Large intestine (tissue), 3 donors: Measurements from ENCODE around the gene BBS2. TPM values are rescaled to one million over a fixed set of nuclear protein-coding genes. Genes with fewer than 3 reads are reported as not detected.

Source experiments
- DNase-seq, 2 donors: peaks; one replicate each; pipeline versions ENCODE4 v3.0.0 to v3.0.0-alpha.2; 2013
- H3K27ac ChIP-seq: one replicate; pipeline ENCODE4 v1.5.1; 2013; ENCODE audit warnings: low read length
- H3K27me3 ChIP-seq: 2 replicates; pipeline ENCODE4 v1.6.1; 2013; ENCODE audit warnings: low read length; ENCODE audit not compliant: control insufficient read depth, insufficient read depth
- H3K36me3 ChIP-seq: 2 replicates; pipeline ENCODE4 v1.6.1; 2013; ENCODE audit warnings: low read length; ENCODE audit not compliant: control insufficient read depth, insufficient read depth
- H3K4me1 ChIP-seq: one replicate; pipeline ENCODE4 v1.6.1; 2013; ENCODE audit warnings: low read length; ENCODE audit not compliant: control insufficient read depth, insufficient read depth
- H3K4me3 ChIP-seq: one replicate; pipeline ENCODE4 v1.5.1; 2013; ENCODE audit warnings: low read length
- H3K9me3 ChIP-seq: one replicate; pipeline ENCODE4 v1.6.1; 2013; ENCODE audit warnings: mild to moderate bottlenecking, low read depth, low read length, moderate library complexity; ENCODE audit not compliant: control insufficient read depth
- polyA plus RNA-seq: library from polyadenylated mRNA; unstranded; fragments of 120-200 nt; gene quantifications from one replicate; pipeline ENCODE4 v1.2.1, GENCODE V29; 2013

Gene BBS2
- polyA plus RNA-seq, 1 donor = 31.2 TPM

- H3K9me3 ChIP-seq = no peaks in the 10 kb centered on the region
- H3K27me3 ChIP-seq = no peaks in the 10 kb centered on the region
- peaks cover 46% of the 10 kb centered on the region for H3K36me3 ChIP-seq
- H3K27ac ChIP-seq = no peak overlapping the region
- no peak for DNase-seq
- H3K4me1 ChIP-seq = no peaks in the 10 kb centered on the region
- no peak overlapping the region for H3K4me3 ChIP-seq
Measured at GRCh38 chr16:56436258-56436657, 83.6 kb downstream of the BBS2 start.

Other genes starting within 250 kb of the BBS2 start
- 85.9 TPM for gene AMFR, start 94.5 kb downstream of the BBS2 start, polyA plus RNA-seq
- 112 TPM for gene NUDT21, start 68.7 kb downstream of the BBS2 start, polyA plus RNA-seq
- 37.6 TPM for gene OGFOD1, start 68.5 kb downstream of the BBS2 start, polyA plus RNA-seq
- not detected for gene MT4, start 45.0 kb upstream of the BBS2 start, polyA plus RNA-seq
- 0.97 TPM for gene MT3, start 69.5 kb upstream of the BBS2 start, polyA plus RNA-seq
- gene MT2A, start 88.6 kb upstream of the BBS2 start, polyA plus RNA-seq = 115 TPM
- 96.6 TPM for gene MT1E, start 105.8 kb upstream of the BBS2 start, polyA plus RNA-seq
- gene MT1M, start 112.6 kb upstream of the BBS2 start, polyA plus RNA-seq = 2.5 TPM
- gene MT1A, start 118.6 kb upstream of the BBS2 start, polyA plus RNA-seq = 0.31 TPM
- not detected for gene MT1B, start 131.9 kb upstream of the BBS2 start, polyA plus RNA-seq
- 77.0 TPM for gene MT1F, start 137.9 kb upstream of the BBS2 start, polyA plus RNA-seq
- gene MT1G, start 148.0 kb upstream of the BBS2 start, polyA plus RNA-seq = 919 TPM
- gene MT1H, start 149.8 kb upstream of the BBS2 start, polyA plus RNA-seq = 391 TPM
- gene MT1X, start 162.4 kb upstream of the BBS2 start, polyA plus RNA-seq = 112 TPM
- 40.4 TPM for gene NUP93, start 210.1 kb upstream of the BBS2 start, polyA plus RNA-seq